Medulla oblongata (tissue), 1 donor: ENCODE measurements around the gene KCNJ3.

Experiments
- DNase-seq: peaks from one replicate; pipeline ENCODE4 v3.0.0-alpha.2; 2015; ENCODE audit errors: extremely low spot score

KCNJ3 gene

DNA sequence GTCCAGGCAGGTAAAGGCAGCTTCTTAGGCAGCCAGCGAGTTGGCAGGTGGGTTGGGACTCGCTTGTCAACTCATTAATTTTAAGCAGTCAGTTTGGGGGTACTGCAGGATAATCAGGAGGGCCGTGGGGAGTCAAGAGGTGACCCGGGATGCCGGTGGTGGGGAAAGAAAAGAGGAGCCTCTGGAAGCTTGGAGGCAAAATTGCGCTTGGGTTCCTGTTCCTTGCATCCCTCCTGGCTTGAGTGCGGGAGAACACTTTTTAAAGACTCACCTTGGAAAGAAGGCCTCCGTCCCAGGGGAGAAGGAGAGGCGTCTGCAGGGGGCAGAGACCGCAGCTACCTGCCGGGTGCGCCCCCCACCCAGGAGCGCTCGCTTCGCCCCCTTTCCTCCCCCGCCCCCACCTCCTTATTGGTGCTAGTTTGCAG lies at the start of gene KCNJ3:
KCNJ3 (plus strand) TSS at position 400 of the 425 bp plus-strand sequence. CDS start 81 bp downstream, outside the sequence.
- no peak for DNase-seq

- DNase-seq = no peak
Measured at GRCh38 chr2:154655499-154655898, 43.0 kb upstream of the KCNJ3 start.

- DNase-seq = no peak
Measured at GRCh38 chr2:154658854-154659253, 39.6 kb upstream of the KCNJ3 start.

DNA sequence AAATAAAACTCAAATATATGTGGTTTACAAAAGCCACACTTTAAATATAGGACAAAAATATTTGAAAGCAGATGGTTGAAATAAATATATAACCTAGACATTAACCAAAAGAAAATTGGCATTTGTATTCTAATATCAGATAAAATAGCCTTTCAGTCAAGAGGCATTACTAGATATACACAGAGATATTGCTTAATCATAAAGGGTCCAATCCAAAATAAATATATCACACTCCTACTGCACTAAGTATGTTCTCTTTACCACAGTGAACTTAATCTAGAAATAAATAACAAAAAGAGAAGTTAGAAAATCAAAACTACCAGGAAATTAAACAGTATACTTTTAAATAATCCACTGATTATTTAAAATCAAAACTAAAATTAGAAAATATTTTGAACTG lies 34.2 kb upstream of the KCNJ3 start:
- no peak for DNase-seq

GRCh38 chr2:154670083-154670482 lies 28.4 kb upstream of the KCNJ3 start:
- no peak for DNase-seq

GRCh38 chr2:154673694-154674093 lies 24.8 kb upstream of the KCNJ3 start:
- DNase-seq = no peak

DNA sequence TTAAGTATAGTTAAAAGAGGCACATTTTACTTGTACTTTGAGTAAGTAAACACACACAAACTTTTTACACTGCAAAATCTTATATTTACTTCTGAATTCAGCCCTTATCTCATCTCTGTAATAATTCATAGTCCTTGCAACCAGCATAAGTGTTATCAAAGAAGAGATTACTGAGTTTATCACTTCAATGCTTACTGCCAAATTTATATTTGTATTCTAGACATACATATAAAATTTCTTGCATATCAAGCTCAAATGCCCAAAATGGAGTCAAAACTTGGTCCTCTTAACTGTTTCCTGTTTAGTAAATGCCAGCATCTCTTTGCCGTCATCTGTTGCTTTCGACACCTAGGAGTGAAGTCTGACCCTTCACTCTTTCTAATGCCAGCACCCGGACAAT lies 21.1 kb upstream of the KCNJ3 start:
- no peak for DNase-seq

DNA sequence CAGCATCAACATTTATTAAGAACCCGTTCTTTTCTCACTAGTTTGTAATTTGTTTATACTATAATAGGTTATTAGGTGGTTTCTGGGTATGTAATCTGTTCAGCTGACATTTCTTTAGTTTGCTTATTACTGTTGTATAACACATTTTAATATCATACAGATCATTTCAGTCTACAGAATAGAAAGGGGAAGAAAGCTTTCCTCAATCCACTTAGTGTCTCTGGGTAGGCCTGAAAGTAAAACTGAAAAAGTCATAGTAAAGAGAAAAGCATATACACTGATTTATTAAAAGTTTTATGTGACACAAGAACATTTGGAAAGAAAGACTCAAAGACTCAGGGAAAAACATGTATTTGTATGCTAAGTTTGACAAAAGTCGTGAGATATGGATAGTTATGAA lies 16.8 kb upstream of the KCNJ3 start:
- no peak for DNase-seq

DNA sequence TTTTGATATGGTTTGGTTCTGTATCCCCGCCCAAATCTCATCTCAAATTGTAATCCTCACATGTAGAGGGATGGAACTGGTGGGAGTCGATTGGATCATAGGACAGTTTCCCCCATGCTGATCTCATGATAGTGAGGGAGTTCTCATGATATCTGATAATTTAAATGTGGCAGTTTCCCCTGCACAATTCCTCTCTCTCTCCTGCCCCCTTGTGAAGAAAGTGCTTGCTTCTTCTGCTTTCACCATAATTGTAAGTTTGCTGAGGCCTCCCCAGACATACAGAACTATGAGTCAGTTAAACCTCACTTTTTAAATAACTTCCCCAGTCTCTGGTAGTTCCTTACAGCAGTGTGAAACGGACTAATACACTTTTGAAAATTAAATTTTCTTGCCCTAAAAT lies 12.3 kb upstream of the KCNJ3 start:
- DNase-seq = no peak

- no peak for DNase-seq
Measured at GRCh38 chr2:154688373-154688772, 10.1 kb upstream of the KCNJ3 start.

- DNase-seq = no peak
Measured at GRCh38 chr2:154689158-154689557, 9.3 kb upstream of the KCNJ3 start.

DNA sequence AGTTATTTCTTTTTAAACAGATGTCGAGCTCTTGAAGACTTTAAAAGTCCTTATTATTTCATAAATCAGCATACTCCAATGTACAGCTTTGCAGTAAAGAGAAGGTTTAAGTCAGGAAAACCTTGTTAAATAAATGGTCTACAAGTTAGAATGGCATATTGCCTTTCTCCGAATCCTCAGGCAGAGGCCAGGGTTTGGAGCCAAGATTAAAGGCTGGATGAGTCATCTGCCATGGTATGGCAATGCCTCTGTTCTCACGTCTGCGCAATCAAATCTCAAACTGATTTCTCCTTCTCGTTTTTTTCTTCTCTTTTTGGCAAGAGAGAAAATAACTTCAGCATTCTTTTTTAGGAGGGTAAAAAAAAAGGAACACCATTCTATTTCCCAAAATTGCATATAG lies 5.6 kb upstream of the KCNJ3 start:
- no peak for DNase-seq

DNA sequence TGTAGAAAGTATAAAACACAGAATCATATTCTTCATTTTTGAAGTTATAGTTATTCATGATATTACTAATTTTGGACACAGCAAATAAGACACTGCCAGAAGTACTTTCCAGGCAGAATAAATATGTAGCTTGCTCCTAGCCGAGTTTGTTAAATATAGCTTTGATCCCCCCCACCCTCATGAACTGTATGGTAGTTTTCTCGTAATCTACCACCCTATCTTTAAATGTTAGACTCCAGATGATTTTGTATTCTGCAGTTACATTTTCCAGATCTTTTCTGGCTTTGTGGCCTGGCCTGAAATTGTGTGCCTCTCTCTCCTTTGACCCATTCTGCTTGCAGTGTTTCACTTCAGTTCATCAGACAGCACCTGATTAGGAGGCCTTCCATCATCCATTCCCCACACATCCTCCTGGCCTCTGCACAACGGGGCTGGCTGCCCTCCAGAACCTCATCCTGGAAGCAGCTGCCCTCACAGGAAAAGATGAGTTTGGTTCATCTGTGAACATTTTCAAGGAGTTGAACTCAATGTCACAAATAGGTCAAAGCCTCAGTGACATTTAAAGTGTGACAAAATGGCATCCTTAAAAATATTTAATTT lies 4.7 kb upstream of the KCNJ3 start:
- no peak for DNase-seq

DNA sequence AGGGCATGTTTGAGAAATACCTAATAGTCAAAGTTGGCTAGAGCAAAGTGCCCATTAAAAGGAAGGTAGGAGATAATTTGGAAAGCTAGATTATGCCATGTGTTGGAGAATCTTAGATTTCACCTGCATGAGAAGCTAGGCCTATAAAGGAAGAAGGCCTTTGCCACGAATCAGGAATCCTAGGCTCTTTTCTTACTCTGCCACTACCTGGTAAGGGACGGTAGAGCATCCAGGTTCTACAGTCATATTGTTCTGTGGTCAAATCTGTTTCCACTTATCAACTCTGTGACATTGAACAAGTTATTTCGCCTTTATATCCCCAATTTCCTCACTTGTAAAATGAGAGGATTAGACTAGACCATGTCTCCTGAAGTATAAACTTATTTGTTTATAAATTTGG lies 3.6 kb upstream of the KCNJ3 start:
- no peak for DNase-seq

DNA sequence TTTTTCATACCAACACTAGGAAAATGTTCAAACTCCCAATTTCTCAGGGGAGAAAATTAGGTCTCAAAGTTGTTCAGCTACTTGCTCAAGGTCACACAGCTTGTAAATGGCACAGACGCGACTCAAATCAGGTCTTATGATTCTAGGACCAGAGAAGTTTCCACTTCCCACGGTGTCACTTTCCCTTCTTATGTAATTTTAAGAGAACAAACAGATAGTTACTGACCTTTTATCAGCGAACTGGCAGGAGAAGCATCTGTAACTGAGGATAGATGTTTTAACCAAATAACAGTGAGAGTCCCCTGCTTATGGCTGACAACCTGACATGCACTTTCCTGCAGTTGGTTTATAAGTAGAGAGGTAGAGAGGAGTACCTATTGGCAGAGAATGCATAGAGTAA lies 2.1 kb upstream of the KCNJ3 start:
- DNase-seq = no peak

DNA sequence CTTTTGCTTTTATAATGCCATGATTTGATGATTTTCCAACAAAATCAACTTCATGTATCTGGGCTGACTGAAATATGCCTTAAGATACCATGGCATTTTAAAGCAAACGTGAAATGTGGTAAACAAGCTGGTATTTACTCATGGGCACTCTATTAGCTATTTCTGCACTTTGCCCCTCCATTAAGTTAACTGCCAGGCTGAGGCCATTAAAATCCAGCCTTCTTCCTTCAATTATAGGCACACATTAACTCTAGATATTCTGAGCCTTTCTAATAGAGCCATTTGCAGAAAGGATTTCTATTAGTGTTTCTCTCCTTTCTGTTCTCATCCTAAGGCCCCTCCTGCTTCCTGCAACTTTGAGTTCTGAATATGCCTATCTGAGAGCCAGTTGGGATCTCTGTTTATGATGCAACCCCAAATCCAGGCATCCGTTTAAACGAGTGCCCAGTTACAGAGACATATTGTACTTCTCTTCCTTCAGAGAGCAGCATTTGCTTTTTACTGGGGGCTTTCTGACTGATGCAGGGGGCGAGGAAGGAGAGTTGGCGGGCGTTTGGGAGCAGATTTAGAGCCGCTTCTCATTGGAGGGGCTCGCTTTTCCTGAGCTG lies 1.6 kb upstream of the KCNJ3 start:
- DNase-seq = no peak

- no peak for DNase-seq
Measured at GRCh38 chr2:154697418-154698252, 860 bp upstream of the KCNJ3 start.

GRCh38 chr2:154698721-154699574 lies 453 bp downstream of the KCNJ3 start:
- no peak for DNase-seq

DNA sequence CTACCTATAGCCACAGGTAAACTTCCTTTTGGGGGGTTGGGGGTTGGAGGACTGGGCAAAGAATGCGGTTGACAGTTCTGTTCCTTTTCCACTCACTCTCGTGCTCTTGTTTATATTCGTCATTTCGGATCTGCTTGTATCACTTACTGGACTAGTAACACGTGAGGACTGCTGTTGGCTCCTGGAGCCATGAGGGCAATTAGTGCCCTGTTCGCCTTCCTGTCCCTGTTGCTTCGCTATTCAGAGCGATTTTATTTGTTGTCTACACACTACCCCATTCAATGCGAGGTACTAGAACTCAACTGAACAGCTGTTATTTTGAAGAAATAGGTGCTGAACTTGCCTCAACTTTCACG lies 1.1 kb downstream of the KCNJ3 start:
- no peak for DNase-seq

- DNase-seq = peak; percentile 39
Measured at GRCh38 chr2:154700136-154700535, 1.6 kb downstream of the KCNJ3 start.

DNA sequence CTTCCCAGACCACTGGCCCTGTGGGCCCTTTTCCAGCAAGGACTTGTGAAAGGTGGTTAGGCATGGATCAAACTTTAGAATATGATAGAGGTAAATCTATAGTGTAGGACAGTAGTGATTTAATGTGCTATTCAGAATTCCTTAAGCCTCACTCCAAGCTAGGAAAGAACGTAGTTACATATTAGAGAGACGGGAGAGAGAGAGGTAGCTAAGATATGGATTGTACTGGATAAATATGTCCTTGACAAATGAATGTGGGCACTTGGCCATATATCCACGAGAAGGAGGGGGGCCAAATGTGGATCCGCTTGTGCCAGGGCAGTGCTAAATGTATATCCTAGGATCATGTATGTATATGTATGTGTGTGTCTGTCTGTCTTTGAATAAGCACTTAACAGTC lies 6.5 kb downstream of the KCNJ3 start:
- DNase-seq = no peak

- no peak for DNase-seq
Measured at GRCh38 chr2:154706660-154707059, 8.2 kb downstream of the KCNJ3 start.
